ENCODE results near the gene CRISPLD2.
A peak's percentile ranks its signal among the peaks of the same experiment; 100 is the strongest.

CRISPLD2 gene

DNA sequence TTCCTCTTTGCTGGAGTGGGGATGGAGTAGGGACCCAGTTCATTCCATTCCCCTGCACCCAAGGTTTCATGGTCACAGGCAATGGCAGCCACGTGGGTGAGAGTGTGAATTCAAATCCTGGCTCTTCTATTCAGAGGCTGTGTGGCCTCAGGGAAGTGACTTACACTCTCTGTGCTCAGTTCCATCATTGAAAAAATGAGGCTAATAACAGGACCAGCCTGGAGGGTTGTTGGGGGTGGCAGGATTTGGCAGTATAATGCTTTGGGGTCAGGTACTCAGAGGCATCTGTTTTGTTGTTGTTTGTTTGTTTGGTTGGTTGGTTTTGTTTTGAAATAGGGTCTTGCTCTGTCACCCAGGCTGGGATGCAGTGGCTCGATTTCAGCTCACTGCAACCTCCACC lies 2.2 kb upstream of the CRISPLD2 start:
- Histone ChIP-seq H3K9me3 (ENCODE audit: control insufficient read depth, insufficient read depth, low read depth, low read length) (no peaks in the 10 kb centered on the region), H3K27ac (ENCODE audit: extremely low read depth, low read depth, low read length) (no peak overlapping the region), H3K36me3 (ENCODE audit: control insufficient read depth in 2 of 2, insufficient read depth in 1 of 2, low read length in 2 of 2) (no peaks in the 10 kb centered on the region), H3K4me3 (ENCODE audit: low read depth, low read length) (no peak overlapping the region), H3K4me1 (ENCODE audit: control insufficient read depth, insufficient read depth, low read length) (no peaks in the 10 kb centered on the region)
- no peak for TF ChIP-seq ZNF391 (tag by site-specific recombination; IDR thresholded peaks at IDR 0.05; ENCODE audit: borderline replicate concordance, low read depth)
- TF ChIP-seq ZNF768 (tag by site-specific recombination; IDR thresholded peaks at IDR 0.05), result 0 out of 2 replicates have a peak, but pooled peaks have one; percentile 46
- POLR2A ChIA-PET, result no interaction called here
- CTCF ChIA-PET, result interaction anchor here (0.8 kb wide), 1 partner anchor 114 kb away, joined by 3 read pairs; no protein-coding TSS in a partner anchor

DNA sequence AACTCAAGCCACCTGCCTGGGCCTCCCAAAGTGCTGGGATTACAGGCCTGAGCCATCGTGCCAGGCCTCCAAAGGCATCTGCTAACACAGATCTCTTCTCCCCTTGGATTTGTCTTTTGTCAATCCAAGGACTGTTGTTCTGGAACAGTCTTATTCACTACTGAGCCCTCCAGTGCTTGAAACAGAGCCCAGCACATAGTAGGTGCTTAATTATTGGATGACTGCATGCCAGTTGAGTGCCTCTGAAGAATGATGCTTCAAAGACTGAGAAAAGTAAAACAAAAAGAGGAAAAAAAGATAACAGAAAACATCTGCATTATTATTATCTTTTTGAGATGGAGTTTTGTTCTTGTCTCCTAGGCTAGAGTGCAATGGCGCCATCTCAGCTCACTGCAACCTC lies 1.7 kb upstream of the CRISPLD2 start:
- H3K27ac ChIP-seq (ENCODE audit: extremely low read depth, low read depth, low read length), result no peak overlapping the region
- ChIA-PET CTCF (no interaction called here), POLR2A (no interaction called here)
- H3K36me3 ChIP-seq (ENCODE audit: control insufficient read depth in 2 of 2, insufficient read depth in 1 of 2, low read length in 2 of 2), result no peaks in the 10 kb centered on the region
- no peak overlapping the region for H3K4me3 ChIP-seq (ENCODE audit: low read depth, low read length)
- TF ChIP-seq, protein P1, sequence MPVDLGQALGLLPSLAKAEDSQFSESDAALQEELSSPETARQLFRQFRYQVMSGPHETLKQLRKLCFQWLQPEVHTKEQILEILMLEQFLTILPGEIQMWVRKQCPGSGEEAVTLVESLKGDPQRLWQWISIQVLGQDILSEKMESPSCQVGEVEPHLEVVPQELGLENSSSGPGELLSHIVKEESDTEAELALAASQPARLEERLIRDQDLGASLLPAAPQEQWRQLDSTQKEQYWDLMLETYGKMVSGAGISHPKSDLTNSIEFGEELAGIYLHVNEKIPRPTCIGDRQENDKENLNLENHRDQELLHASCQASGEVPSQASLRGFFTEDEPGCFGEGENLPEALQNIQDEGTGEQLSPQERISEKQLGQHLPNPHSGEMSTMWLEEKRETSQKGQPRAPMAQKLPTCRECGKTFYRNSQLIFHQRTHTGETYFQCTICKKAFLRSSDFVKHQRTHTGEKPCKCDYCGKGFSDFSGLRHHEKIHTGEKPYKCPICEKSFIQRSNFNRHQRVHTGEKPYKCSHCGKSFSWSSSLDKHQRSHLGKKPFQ (tag by site-specific recombination; IDR thresholded peaks at IDR 0.05), result no peak
- TF ChIP-seq ZNF544 (tag by site-specific recombination; IDR thresholded peaks at IDR 0.05) (no peak), ZNF354C (tag by site-specific recombination; IDR thresholded peaks at IDR 0.05; ENCODE audit: borderline replicate concordance, low read depth) (no peak), ZNF558 (tag by site-specific recombination; IDR thresholded peaks at IDR 0.05) (no peak), ZNF626 (tag by site-specific recombination; IDR thresholded peaks at IDR 0.05) (no peak), ZFHX2 (tag by site-specific recombination; conservative IDR thresholded peaks at IDR 0.05) (no peak)
- no peaks in the 10 kb centered on the region for H3K9me3 ChIP-seq (ENCODE audit: control insufficient read depth, insufficient read depth, low read depth, low read length)
- H3K4me1 ChIP-seq (ENCODE audit: control insufficient read depth, insufficient read depth, low read length), result no peaks in the 10 kb centered on the region

DNA sequence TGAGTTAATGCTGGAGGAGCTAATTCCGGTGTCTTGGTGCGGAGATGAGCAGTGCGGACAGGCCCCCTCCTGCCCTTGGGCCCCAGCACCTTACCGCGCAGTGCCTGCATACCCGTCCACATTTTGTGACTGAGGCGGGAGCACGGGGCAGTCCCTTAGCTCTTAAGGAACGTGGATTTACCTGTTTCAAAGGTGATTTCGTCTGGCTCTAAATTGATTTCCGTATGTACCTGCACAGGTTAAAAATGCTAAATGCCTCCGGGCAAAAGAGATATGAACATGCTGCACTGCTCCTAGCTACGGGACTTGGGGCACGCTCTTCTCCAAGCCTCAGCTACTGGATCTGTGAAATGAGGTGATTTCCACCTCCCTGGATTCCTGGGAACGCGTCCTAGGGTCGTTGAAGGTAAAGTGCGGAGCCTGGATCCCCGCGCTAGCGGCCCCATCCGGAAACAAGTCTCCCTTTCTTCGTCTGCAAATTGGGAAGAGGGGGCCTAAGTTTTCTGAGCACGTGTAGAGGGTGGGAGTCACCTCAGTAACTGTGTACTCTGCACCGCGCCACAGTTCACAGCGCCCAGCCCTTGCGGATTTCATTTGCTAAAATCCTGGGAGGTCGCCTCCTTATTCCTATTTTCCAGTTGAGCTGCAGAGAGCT lies 669 bp upstream of the CRISPLD2 start:
- ChIA-PET CTCF (interaction anchor here (0.9 to 1.0 kb wide), 2 partner anchors 65 to 133 kb away, joined by 4 to 5 read pairs; no protein-coding TSS in a partner anchor), POLR2A (interaction anchor here (0.7 to 2.3 kb wide), 9 partner anchors 9 to 146 kb away, joined by 3 to 9 read pairs (median 5); no protein-coding TSS in a partner anchor)
- no peaks in the 10 kb centered on the region for H3K9me3 ChIP-seq (ENCODE audit: control insufficient read depth, insufficient read depth, low read depth, low read length)
- H3K36me3 ChIP-seq (ENCODE audit: control insufficient read depth in 2 of 2, insufficient read depth in 1 of 2, low read length in 2 of 2), result no peaks in the 10 kb centered on the region
- H3K4me1 ChIP-seq (ENCODE audit: control insufficient read depth, insufficient read depth, low read length), result no peaks in the 10 kb centered on the region
- H3K4me3 ChIP-seq (ENCODE audit: low read depth, low read length), result no peak overlapping the region
- H3K27ac ChIP-seq (ENCODE audit: extremely low read depth, low read depth, low read length), result no peak overlapping the region
- TF ChIP-seq, protein P2, sequence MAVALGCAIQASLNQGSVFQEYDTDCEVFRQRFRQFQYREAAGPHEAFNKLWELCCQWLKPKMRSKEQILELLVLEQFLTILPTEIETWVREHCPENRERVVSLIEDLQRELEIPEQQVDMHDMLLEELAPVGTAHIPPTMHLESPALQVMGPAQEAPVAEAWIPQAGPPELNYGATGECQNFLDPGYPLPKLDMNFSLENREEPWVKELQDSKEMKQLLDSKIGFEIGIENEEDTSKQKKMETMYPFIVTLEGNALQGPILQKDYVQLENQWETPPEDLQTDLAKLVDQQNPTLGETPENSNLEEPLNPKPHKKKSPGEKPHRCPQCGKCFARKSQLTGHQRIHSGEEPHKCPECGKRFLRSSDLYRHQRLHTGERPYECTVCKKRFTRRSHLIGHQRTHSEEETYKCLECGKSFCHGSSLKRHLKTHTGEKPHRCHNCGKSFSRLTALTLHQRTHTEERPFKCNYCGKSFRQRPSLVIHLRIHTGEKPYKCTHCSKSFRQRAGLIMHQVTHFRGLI (tag by site-specific recombination; IDR thresholded peaks at IDR 0.05), result no peak
- TF ChIP-seq, protein P3, sequence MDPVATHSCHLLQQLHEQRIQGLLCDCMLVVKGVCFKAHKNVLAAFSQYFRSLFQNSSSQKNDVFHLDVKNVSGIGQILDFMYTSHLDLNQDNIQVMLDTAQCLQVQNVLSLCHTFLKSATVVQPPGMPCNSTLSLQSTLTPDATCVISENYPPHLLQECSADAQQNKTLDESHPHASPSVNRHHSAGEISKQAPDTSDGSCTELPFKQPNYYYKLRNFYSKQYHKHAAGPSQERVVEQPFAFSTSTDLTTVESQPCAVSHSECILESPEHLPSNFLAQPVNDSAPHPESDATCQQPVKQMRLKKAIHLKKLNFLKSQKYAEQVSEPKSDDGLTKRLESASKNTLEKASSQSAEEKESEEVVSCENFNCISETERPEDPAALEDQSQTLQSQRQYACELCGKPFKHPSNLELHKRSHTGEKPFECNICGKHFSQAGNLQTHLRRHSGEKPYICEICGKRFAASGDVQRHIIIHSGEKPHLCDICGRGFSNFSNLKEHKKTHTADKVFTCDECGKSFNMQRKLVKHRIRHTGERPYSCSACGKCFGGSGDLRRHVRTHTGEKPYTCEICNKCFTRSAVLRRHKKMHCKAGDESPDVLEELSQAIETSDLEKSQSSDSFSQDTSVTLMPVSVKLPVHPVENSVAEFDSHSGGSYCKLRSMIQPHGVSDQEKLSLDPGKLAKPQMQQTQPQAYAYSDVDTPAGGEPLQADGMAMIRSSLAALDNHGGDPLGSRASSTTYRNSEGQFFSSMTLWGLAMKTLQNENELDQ (tag by site-specific recombination; IDR thresholded peaks at IDR 0.05; ENCODE audit: low read depth), result no peak
- TF ChIP-seq ZNF658 (tag by site-specific recombination; IDR thresholded peaks at IDR 0.05), result no peak
- TF ChIP-seq, protein P4, sequence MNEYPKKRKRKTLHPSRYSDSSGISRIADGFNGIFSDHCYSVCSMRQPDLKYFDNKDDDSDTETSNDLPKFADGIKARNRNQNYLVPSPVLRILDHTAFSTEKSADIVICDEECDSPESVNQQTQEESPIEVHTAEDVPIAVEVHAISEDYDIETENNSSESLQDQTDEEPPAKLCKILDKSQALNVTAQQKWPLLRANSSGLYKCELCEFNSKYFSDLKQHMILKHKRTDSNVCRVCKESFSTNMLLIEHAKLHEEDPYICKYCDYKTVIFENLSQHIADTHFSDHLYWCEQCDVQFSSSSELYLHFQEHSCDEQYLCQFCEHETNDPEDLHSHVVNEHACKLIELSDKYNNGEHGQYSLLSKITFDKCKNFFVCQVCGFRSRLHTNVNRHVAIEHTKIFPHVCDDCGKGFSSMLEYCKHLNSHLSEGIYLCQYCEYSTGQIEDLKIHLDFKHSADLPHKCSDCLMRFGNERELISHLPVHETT (tag by site-specific recombination; IDR thresholded peaks at IDR 0.05), result no peak
- no peak for TF ChIP-seq MZF1 (tag by site-specific recombination; IDR thresholded peaks at IDR 0.05; ENCODE audit: borderline replicate concordance)
- TF ChIP-seq ZNF426 (tag by site-specific recombination; IDR thresholded peaks at IDR 0.05), result no peak
- TF ChIP-seq OSR2 (tag by site-specific recombination; IDR thresholded peaks at IDR 0.05), result no peak
- TF ChIP-seq, protein P5, sequence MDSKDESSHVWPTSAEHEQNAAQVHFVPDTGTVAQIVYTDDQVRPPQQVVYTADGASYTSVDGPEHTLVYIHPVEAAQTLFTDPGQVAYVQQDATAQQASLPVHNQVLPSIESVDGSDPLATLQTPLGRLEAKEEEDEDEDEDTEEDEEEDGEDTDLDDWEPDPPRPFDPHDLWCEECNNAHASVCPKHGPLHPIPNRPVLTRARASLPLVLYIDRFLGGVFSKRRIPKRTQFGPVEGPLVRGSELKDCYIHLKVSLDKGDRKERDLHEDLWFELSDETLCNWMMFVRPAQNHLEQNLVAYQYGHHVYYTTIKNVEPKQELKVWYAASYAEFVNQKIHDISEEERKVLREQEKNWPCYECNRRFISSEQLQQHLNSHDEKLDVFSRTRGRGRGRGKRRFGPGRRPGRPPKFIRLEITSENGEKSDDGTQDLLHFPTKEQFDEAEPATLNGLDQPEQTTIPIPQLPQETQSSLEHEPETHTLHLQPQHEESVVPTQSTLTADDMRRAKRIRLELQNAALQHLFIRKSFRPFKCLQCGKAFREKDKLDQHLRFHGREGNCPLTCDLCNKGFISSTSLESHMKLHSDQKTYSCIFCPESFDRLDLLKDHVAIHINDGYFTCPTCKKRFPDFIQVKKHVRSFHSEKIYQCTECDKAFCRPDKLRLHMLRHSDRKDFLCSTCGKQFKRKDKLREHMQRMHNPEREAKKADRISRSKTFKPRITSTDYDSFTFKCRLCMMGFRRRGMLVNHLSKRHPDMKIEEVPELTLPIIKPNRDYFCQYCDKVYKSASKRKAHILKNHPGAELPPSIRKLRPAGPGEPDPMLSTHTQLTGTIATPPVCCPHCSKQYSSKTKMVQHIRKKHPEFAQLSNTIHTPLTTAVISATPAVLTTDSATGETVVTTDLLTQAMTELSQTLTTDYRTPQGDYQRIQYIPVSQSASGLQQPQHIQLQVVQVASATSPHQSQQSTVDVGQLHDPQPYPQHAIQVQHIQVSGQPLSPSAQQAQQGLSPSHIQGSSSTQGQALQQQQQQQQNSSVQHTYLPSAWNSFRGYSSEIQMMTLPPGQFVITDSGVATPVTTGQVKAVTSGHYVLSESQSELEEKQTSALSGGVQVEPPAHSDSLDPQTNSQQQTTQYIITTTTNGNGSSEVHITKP (tag by site-specific recombination; IDR thresholded peaks at IDR 0.05), result no peak
- TF ChIP-seq, protein P6, sequence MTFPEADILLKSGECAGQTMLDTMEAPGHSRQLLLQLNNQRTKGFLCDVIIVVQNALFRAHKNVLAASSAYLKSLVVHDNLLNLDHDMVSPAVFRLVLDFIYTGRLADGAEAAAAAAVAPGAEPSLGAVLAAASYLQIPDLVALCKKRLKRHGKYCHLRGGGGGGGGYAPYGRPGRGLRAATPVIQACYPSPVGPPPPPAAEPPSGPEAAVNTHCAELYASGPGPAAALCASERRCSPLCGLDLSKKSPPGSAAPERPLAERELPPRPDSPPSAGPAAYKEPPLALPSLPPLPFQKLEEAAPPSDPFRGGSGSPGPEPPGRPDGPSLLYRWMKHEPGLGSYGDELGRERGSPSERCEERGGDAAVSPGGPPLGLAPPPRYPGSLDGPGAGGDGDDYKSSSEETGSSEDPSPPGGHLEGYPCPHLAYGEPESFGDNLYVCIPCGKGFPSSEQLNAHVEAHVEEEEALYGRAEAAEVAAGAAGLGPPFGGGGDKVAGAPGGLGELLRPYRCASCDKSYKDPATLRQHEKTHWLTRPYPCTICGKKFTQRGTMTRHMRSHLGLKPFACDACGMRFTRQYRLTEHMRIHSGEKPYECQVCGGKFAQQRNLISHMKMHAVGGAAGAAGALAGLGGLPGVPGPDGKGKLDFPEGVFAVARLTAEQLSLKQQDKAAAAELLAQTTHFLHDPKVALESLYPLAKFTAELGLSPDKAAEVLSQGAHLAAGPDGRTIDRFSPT (tag by site-specific recombination; IDR thresholded peaks at IDR 0.05), result no peak

Measured in HEK293 (cell line).